GM21447 (cell line): ENCODE data around the gene UROD.

Experiments used
- ATAC-seq: cut with Tn5 transposase; IDR thresholded peaks from one replicate; pipeline ENCODE4 v1.9.1; 2021; ENCODE audit not compliant: unreplicated experiment

The UROD gene

DNA sequence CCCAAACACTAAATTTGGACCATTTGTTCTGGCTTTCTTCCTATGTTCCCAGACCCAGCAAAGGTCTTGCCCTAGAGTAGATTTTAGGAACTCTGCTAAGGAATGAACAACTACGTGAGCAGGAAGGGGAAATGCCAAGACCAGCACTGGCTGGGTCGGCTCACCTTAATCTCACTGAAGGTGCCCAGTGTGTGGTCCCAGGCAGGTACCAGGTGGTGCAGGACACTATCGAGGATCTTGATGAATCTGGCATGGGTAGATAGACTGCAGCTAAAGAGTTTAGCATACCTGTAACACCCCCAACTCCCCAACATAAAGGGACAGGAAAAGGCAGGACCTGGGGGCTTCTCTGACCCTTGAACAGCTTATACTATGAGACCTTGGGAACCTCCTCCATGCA lies 4.0 kb upstream of the UROD start:
- ATAC-seq, result no peak

DNA sequence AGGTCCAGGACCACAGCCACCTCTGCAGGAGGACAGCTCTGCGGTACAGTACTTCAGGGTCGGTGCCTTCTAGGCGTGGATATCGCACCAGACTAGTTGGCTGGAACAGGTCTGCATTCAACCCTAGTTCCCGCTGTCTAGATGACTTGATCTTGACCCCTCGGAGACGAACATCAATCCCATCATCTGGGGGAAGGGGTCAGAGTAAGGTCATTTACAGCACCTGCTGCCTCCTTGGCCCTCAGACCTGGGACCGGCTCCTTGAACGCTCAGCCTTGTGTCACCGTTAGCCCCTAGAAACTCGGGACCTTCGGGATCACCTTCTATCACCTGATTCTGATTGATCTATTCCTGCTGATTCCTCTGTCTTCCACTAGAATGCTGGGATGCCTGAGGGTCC lies 3.5 kb upstream of the UROD start:
- no peak for ATAC-seq

DNA sequence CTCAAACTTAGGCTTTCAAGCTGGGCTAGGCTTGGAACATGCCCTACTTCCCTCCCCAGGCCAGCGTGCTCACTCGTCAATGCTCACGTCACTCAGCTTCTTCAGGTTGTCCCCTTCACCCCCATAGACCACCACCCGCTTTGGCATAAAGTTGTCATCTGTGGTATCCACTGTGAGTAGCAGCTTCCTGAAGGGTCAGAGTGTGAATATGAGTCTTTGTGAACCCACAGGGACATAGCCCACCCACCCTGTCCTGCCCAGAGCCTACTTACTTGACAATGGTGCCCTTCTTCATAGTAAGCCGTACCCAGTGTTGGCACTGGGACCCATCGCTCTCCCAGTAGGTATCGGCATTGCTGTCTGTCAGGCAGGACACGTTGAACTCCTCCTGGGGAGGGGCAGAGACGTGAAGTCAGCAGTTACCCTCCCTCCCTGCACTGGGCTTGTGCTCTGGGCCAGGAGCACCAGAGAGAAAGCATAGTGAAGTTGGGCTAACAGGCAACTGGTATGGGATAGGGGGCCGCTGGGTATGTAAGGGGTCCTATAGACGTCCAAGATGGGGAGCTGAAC lies 2.7 kb upstream of the UROD start:
- ATAC-seq, result no peak

DNA sequence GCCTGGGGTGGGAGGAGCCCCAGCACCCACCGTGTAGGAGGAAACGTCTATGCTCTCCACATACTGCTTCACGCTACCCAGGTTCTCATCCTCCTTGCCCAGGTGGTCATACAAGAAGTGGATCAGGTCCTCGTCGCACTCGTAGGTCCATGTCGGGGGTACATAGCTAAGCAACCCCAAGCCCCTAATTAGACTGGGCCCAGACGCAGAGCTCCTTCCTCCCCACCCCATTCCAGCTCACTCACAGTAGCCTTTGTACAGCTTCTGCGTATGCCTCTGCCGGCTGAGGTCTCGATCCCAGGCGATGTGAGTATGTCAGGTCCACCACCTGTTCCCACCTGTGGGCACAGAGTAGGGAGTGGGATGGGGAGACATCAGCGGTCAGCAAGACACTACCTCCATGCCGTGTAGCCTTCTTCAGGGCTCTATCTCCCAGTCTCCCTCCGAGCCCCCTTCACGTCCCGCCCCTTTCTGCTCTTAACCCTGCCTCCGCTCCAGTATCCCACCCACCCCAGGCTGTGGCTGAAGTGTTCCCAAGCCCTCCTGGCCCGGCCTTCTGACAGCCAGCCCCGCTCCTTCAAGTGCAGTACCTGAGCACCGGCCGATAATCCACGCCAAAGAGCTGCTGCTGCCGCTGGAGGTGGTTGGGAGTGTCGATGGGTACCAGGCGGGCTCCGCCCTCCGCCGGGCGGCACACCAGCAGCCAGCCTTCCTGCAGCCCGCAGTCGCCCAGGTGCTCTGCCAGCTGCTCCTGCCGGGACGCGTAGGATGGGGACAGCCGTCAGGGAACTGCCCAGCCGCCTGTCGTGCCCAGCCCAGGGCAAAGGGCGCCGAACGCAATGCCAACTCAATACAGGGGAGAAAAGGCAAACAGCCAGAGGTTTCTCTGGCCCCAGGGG lies 1.8 kb upstream of the UROD start:
- ATAC-seq, result no peak

DNA sequence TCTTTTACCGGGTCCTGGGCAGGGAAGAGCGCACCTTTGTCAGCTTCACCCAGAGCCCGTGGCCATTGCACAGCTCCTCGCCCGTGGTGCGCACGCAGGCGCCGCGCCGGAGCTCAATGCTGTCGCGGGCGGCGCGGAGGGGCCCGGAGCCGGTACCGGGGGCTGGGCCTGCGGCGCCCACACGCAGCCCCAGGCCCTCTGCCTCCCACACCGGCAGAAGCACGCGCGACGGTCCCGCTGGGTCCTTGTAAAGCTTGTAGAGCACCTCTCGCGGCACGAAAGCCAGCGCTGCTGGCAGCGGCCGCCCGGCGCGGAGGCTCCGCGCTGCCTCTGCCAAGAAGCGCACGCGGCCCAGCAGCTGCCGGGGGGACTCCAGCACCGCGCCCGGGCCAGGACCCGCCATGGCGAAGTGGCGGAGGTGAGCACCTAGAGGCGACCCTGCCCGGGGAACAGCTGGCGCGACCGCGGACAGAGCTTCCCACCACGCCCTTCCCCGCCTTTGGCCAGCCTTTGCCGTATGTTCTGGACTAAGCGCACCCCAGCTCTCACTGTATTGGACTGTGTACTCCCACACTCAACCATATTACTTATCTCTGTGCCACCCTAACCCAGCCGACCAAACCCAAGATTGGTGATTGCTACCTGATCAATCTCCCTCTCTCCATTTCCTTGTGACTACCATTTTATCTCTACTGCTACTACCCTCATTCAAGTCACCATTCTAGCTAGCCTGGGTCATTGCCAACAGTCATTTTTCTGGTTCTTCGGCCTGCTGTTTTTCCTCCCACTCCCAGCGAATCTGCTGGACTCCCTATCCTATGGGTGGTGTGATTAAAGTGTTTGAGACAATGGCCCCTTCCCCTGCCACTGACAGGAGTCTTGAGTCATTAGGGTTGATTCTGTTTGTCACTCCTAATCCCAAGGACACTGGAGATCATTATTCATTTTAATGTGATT lies 921 bp upstream of the UROD start, which contains the start of gene HECTD3:
HECTD3 (minus strand) TSS at position 470 of the 957 bp plus-strand sequence; CDS start at position 403, 67 bp downstream.
- ATAC-seq, result peak; percentile 59

DNA sequence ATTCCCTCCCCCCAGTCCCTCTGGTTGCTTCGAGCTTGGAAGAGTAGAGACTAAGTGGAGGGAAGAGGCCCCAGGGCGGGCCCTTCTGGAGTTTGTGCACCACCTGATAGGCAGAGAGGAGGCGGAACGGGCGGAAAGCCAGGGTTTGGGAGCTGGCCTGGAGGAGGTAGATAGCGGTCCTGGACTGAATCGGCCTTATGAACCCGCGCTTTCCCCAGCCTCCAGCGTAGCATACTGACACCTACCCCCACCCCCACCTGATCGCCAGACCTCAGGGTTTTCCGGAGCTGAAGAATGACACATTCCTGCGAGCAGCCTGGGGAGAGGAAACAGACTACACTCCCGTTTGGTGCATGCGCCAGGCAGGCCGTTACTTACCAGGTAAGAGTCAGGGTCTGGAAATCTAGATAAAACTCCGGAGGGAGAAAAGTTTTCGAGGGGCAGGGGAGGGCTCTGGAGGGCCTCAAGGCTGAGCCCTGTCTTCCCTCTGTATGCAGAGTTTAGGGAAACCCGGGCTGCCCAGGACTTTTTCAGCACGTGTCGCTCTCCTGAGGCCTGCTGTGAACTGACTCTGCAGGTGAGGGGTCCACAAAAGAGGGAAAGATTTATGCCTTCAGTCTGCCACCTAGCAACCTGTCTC lies 705 bp downstream of the UROD start:
- no peak for ATAC-seq

DNA sequence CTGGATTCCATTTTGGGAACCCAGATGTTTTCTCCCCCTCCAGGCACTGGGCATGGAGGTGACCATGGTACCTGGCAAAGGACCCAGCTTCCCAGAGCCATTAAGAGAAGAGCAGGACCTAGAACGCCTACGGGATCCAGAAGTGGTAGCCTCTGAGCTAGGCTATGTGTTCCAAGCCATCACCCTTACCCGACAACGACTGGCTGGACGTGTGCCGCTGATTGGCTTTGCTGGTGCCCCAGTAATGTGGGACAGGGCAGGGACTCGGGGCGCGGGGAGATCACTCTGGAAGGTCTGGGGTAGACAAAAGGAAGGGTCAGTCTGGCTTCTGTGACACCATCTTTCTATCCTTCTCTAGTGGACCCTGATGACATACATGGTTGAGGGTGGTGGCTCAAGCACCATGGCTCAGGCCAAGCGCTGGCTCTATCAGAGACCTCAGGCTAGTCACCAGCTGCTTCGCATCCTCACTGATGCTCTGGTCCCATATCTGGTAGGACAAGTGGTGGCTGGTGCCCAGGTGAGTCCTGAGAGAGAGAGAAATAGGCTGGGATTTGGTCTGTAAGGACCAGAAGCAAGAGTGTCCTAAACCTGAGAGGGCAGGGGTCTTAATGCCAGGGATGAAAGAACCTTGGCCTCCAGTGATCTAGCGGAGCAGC lies 1.6 kb downstream of the UROD start:
- ATAC-seq, result no peak

DNA sequence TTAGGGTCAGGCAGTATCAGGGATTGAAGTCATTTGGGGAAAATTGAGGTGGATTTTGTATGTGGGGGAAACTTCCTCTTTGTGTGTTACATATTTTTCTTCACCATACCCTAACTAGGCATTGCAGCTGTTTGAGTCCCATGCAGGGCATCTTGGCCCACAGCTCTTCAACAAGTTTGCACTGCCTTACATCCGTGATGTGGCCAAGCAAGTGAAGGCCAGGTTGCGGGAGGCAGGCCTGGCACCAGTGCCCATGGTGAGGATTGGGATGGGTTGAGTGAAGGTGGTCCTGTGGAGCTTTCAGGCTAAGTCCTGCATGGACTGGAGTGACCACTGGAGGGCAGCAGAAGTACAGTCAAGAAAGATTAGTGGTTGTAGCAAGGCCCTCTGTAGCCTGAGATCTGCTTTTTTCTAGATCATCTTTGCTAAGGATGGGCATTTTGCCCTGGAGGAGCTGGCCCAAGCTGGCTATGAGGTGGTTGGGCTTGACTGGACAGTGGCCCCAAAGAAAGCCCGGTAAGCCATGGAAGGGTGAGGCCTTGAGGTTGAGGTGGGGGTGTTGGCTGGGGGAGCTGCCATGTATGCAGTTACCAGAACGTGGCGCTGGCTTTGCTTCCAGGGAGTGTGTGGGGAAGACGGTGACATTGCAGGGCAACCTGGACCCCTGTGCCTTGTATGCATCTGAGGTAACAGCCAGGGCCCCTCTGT lies 2.4 kb downstream of the UROD start:
- ATAC-seq, result no peak

DNA sequence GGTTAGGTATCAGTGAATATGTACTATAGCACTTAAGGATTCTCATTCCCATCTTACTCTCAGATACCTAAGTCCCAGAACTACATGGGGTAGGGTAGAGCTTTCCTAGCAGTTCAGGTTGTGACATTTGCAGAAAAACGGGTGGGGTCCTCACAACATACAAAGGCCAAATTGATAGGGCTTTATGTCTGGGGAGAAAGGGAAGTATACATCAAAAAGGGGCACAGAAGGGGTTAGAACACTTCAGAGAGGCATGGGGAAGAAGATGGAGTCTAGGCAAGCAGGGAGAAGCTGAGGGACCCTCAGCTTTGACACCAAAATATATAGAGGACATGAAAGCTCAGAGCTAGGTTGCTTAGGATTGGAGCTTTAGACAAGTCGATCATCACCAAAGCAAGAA lies 3.6 kb downstream of the UROD start:
- no peak for ATAC-seq

DNA sequence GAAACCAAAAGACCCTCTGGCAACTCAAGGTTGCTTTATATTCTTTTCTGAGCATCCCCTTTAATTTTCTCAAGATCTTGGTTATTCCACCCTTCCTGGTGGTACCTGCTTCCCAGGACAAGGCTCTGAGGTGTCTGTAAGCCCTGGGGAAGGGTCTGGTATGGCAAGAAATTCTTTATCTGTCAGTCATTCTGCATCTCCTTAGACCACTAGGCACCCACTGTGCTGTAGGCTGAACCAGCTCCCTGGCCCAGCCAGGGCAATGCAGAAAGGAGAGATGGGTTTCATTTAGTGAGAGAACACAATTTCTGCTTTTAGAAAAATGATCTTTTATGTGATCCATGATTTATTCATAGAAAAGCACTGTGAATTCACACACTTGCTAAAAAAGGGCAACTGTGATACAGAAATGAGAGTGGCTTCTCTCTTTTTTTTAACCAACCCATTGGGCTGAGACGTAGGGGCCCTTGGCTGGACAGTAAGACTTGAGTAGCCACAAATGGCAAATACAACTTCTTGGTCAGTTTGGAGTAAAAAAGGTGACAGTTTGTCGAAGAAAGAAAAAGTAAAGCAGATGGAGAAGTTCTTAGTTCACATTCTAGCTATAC lies 4.1 kb downstream of the UROD start:
- ATAC-seq, result no peak

DNA sequence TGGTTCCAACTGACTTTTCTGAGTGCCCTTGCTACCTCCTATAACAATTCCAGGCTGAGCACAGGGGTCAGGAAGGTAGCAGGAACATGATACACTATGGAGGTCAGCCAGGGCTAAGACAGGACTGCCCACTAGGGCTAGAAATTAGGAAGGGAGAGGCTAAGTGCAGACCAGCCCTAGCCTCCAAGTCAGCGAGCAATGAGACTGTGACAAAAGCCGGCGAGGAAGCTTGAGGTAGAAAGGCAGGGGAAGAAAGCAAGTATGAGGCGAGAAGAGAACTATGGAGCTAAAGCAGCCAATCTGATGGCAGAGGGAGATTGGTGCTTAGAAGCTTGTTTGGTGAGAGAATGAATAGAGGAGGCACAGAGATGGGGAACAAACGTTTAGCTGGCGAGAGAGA lies 4.7 kb downstream of the UROD start:
- ATAC-seq, result no peak

DNA sequence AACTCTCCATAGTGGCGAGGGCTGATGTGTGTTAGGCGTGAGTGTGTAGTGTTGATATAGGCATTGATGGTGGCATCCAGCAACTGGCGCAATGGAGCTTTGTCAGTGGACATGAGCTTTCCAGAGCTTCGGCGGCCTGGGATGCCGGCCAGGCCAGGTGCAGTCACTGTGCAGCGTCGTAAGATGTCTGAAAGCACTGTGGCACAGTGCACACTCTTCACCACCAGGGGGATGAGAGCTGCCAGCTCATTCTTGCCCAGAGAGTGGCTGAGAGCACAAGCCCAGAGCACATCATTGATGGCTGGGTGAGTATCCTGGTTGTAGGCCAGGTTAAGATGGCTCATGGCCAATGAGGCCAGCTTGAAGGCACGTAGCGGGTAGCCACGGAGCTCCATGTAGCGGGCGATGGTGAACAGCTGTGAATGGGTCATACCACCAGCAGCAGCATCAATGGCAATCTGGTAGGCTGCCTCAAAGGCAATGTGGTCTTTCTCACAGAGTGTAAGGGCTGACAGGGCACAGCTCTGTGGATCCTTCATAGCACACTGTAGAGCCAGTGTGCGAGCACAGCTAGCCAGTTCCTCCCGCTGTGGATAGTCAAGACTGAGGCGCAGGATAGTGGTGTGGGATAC lies 6.7 kb downstream of the UROD start:
- ATAC-seq, result no peak

DNA sequence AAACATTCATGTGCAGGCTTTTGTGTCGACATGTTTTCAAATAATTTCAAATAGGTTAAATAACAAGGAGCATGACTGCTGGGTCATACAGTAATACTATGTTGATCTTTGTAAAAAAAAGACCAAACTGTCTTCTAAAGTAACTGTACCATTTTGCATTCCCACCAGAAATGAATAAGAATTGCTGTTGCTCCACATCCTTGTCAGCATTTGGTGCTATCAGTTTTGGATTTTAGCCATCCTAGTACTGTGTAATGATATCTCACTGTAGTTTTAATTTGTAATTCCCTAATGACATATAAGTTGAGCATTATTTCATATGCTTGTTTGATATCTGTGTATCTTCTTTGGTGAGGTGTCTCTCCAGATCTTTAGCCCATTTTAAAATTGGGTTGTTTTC lies 11.6 kb downstream of the UROD start:
- ATAC-seq, result no peak

DNA sequence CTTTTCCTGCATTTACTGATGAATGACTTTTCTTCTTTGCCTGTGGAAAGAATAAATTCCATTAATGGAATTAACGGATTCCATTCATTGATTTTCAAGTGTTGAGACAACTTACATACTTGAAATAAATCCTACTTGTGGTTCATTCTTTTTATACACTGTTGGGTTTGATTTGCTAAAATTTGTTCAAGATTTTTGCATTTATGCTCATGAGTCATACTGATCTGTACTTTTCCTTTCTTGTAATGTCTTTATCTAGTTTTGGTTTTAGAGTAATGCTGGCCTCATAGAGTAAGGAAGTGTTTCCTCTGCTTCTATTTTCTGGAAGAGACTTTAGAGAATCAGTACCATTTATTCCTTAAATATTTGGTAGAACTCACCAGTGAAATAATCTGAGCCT lies 14.4 kb downstream of the UROD start:
- ATAC-seq, result no peak

DNA sequence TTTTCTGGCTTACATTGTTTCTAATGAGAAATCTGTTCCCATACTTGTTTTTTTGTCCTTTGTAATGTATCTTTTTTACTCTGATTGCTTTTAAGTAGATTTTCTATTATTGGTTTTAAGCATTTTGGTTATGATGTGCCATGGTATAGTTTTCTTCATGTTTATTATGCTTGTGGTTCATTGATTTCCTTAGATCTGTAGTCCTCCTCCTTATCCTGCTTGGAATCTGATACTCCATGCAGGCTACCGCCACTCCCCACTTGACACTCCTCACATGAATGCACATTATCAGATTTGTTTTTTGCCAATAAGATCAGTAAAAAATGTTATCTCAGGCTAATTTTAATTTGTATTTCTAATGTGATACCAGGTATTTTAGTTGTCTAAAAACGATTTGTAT lies 20.8 kb downstream of the UROD start:
- no peak for ATAC-seq

DNA sequence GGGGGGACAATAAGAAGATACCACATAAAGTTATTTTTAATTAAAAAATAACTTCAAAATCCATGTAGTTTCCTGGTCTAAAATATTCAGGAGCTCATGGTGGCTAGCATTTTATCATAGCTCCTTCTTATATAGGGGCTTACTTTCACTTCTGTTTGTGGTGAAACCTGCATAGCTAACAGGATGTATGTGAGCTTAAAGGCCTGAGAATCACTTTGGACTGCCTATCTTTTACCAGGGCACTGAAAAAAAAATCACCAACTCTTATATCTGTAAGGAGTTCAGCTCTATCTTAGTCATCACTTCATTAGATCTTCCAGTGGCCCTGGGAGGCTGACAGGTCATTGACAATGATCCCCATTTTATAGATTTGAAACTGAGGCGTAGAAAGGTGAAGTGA lies 21.3 kb downstream of the UROD start:
- no peak for ATAC-seq

DNA sequence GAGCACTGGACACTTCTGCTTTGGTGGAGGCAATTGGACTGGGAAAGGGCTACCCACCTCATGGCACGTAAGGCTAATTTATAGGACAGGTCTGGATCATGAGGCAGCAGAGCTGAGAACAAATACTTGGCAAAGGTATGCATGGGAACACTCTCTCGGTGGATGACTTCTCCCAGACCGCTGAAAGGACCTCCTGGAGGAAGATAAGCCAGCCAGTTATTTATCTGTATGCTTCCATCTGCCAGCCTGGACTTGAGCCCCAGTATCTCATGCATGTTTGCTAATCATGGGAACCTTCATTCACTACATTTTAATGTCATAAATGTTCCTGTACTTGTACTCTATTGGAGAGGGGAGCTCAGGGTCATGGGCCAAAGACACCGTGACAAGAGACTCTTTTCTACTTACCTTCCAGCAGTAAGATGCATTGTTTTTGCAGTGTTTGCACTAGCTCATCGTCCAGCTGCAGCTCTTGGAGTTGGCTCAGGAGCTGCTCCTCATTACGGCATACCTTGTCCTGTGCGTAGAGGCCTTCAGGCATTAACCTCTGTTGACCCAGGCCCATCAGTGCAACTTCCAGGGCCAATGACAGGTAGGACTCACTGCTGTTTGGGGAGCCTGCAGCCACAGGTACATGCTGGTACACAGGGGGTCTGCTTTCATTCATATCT lies 23.7 kb downstream of the UROD start:
- no peak for ATAC-seq

DNA sequence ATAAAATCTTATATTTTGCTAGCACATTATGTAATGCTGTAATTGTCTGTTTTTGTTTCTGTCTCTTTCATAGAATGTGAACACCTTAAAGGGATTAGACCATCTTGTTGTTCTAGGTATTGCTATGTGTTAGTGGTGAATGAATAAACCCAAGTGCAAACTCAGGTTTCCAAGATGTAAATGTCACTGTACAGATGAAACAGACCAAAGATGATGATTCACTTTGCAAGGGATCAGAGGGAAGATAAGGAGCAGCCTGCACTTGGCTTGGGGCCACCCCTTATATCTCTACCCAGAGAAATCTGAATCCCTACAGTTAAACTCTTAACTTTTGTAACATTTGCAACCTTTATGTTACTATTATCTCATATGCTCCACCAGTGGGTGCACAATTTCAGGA lies 25.4 kb downstream of the UROD start:
- no peak for ATAC-seq
